ENCODE results near the gene SKOR1.

The SKOR1 gene

GRCh38 chr15:67827562-67828277, 2.4 kb downstream of the SKOR1 start:
- in situ Hi-C loops (cut with HindIII; ENCODE audit: low pct_ligation_motif_present, low pct_unique_long_range_greater_than_20kb, low sequenced_read_pairs): no loop called here
- no peak for DNase-seq

- in situ Hi-C loops (cut with HindIII; ENCODE audit: low pct_ligation_motif_present, low pct_unique_long_range_greater_than_20kb, low sequenced_read_pairs): no loop called here
Observed at GRCh38 chr15:67828278-67828968, 3.1 kb downstream of the SKOR1 start.

GRCh38 chr15:67828969-67829646, 3.8 kb downstream of the SKOR1 start:
- DNase-seq: no peak
- in situ Hi-C loops (cut with HindIII; ENCODE audit: low pct_ligation_motif_present, low pct_unique_long_range_greater_than_20kb, low sequenced_read_pairs): no loop called here

More at GRCh38 chr15:67828278-67828968, 3.1 kb downstream of the SKOR1 start:
- DNase-seq: no peak

GRCh38 chr15:67829647-67830504, 4.6 kb downstream of the SKOR1 start:
- no peak for DNase-seq
- in situ Hi-C loops (cut with HindIII; ENCODE audit: low pct_ligation_motif_present, low pct_unique_long_range_greater_than_20kb, low sequenced_read_pairs): no loop called here

- in situ Hi-C loops (cut with HindIII; ENCODE audit: low pct_ligation_motif_present, low pct_unique_long_range_greater_than_20kb, low sequenced_read_pairs): no loop called here
Observed at GRCh38 chr15:67831363-67831762, 6.1 kb downstream of the SKOR1 start.

GRCh38 chr15:67832031-67832551, 6.8 kb downstream of the SKOR1 start:
- peak; percentile 53 for DNase-seq
- in situ Hi-C loops (cut with HindIII; ENCODE audit: low pct_ligation_motif_present, low pct_unique_long_range_greater_than_20kb, low sequenced_read_pairs): no loop called here

More at GRCh38 chr15:67831363-67831762, 6.1 kb downstream of the SKOR1 start:
- DNase-seq: no peak

- DNase-seq: no peak
- in situ Hi-C loops (cut with HindIII; ENCODE audit: low pct_ligation_motif_present, low pct_unique_long_range_greater_than_20kb, low sequenced_read_pairs): no loop called here
Observed at GRCh38 chr15:67832897-67833709, 7.8 kb downstream of the SKOR1 start.

GRCh38 chr15:67833710-67834511, 8.6 kb downstream of the SKOR1 start:
- in situ Hi-C loops (cut with HindIII; ENCODE audit: low pct_ligation_motif_present, low pct_unique_long_range_greater_than_20kb, low sequenced_read_pairs): no loop called here
- peak; percentile 46 for DNase-seq

GRCh38 chr15:67834581-67835296, 9.4 kb downstream of the SKOR1 start:
- in situ Hi-C loops (cut with HindIII; ENCODE audit: low pct_ligation_motif_present, low pct_unique_long_range_greater_than_20kb, low sequenced_read_pairs): no loop called here
- no peak for DNase-seq

- no peak for DNase-seq
- in situ Hi-C loops (cut with HindIII; ENCODE audit: low pct_ligation_motif_present, low pct_unique_long_range_greater_than_20kb, low sequenced_read_pairs): no loop called here
Observed at GRCh38 chr15:67835297-67836133, 10.2 kb downstream of the SKOR1 start.

GRCh38 chr15:67836134-67836455, 10.8 kb downstream of the SKOR1 start:
- no peak for DNase-seq

GRCh38 chr15:67836477-67836876, 11.2 kb downstream of the SKOR1 start:
- in situ Hi-C loops (cut with HindIII; ENCODE audit: low pct_ligation_motif_present, low pct_unique_long_range_greater_than_20kb, low sequenced_read_pairs): no loop called here
- DNase-seq: peak; percentile 47

More at GRCh38 chr15:67836134-67836455, 10.8 kb downstream of the SKOR1 start:
- in situ Hi-C loops (cut with HindIII; ENCODE audit: low pct_ligation_motif_present, low pct_unique_long_range_greater_than_20kb, low sequenced_read_pairs): no loop called here

- in situ Hi-C loops (cut with HindIII; ENCODE audit: low pct_ligation_motif_present, low pct_unique_long_range_greater_than_20kb, low sequenced_read_pairs): no loop called here
- DNase-seq: no peak
Observed at GRCh38 chr15:67836955-67837354, 11.6 kb downstream of the SKOR1 start.

- in situ Hi-C loops (cut with HindIII; ENCODE audit: low pct_ligation_motif_present, low pct_unique_long_range_greater_than_20kb, low sequenced_read_pairs): no loop called here
- no peak for DNase-seq
Observed at GRCh38 chr15:67838789-67839332, 13.6 kb downstream of the SKOR1 start.

GRCh38 chr15:67839499-67839928, 14.2 kb downstream of the SKOR1 start:
- in situ Hi-C loops (cut with HindIII; ENCODE audit: low pct_ligation_motif_present, low pct_unique_long_range_greater_than_20kb, low sequenced_read_pairs): no loop called here
- DNase-seq: peak; percentile 44

Measured in ACHN (cell line).